A549 treated with Hydrocortisone at 1 μM for 4 hours (cell line): Measurements from ENCODE around the gene CLRN1. TPM values are rescaled to one million over a fixed set of nuclear protein-coding genes. Genes with fewer than 3 reads are reported as not detected.

Experiments
- total RNA-seq: library from RNA; stranded (reverse); fragments of 200-300 nt; extraction: Qiagen RNA extraction; gene quantifications from 5 replicates; pipeline ENCODE4 v1.2.3, GENCODE V29; 2022

CLRN1 gene, protein sequence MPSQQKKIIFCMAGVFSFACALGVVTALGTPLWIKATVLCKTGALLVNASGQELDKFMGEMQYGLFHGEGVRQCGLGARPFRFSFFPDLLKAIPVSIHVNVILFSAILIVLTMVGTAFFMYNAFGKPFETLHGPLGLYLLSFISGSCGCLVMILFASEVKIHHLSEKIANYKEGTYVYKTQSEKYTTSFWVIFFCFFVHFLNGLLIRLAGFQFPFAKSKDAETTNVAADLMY
- not detected in 5 replicates for total RNA-seq

DNA sequence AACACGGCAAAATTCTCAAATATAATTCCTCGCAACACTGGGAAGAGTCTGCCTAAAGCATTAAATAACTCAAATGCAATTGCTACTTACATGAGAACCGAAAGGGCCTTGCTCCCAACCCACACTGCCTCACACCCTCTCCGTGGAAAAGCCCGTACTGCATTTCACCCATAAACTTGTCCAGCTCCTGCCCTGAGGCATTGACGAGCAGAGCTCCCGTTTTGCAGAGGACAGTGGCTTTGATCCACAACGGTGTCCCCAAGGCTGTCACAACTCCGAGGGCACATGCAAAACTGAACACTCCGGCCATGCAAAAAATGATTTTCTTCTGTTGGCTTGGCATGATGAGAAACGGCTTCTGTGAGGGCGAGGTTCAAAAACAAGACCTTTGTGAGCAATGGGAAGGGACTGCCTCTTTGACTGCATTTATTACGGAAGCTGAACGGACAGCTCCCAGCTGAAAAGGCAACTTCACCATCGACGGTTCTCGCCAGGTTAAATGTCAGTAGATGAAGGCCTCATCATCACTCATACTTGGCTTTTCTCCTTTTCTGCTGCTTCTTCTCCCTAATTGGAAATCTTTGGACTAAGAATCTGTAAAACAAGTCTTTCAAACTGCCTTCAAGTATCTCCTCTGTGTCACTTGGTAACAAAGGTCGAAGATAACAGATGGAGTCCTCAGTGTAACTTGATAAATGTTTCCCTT is at the start of gene CLRN1:
TSS of gene CLRN1 (minus strand) at position 362 of the 706 bp plus-strand sequence. CDS start at position 343, 19 bp downstream.

GRCh38 chr3:150905339-150905738 is 67.2 kb downstream of the CLRN1 start, which contains the start of gene MINDY4B:
Gene MINDY4B, minus strand, starts transcription at chr3:150905439. Its CDS starts 0 bp downstream, at chr3:150905439.

Other genes with a start within 250 kb of the CLRN1 start
- 12.8 to 18.9 TPM (median 17.8 TPM) in 5 replicates for gene SIAH2, start 209.6 kb downstream of the CLRN1 start, total RNA-seq
- not detected in 5 replicates for gene MINDY4B, start 67.3 kb downstream of the CLRN1 start, total RNA-seq
- gene MED12L, start 112.9 kb upstream of the CLRN1 start, total RNA-seq = 0.31 to 0.45 TPM (median 0.37 TPM) in 5 replicates
- gene GPR171, start 230.5 kb upstream of the CLRN1 start, total RNA-seq = not detected in 5 replicates